NCI-H128 (cell line): ENCODE data around the gene SMARCC1.

ENCODE experiments used
- DNase-seq: peaks from one replicate; lab custom pipeline; 2025; ENCODE audit not compliant: unreplicated experiment; lab: John Stamatoyannopoulos, UW

SMARCC1 gene

DNA sequence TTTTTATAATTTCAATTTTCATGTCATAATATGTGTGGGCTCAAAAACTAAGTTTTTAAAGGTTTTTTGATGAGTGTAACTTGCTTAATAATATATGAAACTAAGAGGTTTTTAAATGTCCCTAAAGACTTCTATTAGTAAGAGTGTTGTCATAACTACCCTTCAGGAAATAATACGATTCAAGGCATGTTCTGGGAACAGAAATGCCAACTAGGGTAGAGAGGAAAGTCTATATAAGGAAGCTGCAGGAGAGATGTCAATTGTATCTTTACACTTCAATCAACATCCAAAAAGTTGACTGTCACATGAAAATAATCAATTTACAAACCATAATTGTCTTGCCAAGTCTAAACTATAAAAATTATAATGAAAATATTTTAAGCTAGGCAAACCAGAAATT is 76.3 kb downstream of the SMARCC1 start:
- no peak for DNase-seq

- no peak for DNase-seq
Observed at GRCh38 chr3:47704237-47704612, 77.5 kb downstream of the SMARCC1 start.

DNA sequence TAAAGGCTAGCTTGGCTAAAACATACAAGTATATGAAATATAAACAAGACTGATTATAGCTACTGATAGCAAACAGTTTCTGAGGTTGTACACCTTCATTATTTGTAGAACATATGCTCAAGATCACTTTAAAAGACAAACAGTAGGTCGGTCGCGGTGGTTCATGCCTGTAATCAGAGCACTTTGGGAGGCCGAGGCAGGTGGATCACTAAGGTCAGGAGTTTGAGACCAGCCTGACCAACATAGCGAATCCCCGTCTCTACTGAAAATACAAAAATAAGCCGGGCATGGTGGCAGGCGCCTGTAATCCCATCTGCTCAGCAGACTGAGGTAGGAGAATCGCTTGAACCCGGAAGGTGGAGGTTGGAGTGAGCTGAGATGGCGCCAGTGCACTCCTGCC is 80.3 kb downstream of the SMARCC1 start:
- DNase-seq: no peak

DNA sequence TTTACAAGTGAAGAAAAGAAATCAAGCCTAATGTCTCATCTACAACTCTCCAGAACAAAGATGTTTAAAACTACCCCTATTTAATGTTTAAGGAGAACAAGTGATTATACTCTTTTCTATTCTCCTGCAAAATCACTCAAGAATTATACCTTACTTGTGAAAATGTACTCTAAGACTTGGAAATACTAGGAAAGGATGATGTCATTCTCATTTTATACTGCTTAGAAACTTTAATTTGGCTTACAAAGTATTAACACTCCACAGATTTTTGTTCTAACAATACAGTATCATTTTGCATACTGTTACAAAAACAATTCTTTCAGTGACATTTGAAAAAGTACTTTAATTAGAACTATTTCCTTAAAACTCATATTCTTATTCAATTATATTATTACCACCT is 89.5 kb downstream of the SMARCC1 start:
- DNase-seq: no peak

DNA sequence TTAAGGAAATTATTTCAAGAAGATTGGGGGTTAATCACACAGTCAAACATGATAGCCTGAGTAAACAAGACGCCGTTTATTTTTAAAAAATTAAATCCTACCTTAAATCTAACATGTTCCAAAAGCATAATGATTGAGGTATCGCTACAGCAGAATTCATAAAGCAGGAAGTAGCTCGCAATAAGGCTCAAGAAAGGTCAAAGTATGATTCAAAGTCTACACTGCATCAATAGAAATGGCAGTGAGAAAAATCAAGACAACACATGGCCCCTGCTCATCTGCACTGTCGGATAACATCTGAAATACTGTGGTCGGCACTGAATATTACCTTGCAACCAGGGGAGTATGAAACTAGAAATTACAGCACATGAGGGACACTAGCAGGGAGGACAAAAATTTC is 93.2 kb downstream of the SMARCC1 start:
- DNase-seq: no peak

DNA sequence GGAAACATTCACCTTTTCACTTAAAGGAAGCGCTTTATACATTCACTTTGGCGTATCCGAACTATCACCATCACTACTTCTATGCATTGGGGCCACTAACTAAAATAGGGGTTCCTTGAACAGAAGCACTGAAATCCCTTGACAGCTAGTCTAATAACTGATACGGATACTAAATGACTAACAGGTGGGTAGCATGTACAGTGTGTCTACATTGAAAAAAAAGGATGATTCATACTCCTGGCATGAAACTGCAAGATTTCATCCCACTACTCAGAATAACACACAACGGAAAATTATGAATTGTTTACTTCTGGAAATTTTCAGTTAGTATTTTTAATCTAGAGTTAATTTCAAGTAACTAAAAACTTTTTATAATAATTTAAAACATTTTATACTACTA is 96.7 kb downstream of the SMARCC1 start:
- DNase-seq: no peak

GRCh38 chr3:47681016-47681415 is 100.7 kb downstream of the SMARCC1 start:
- no peak for DNase-seq

DNA sequence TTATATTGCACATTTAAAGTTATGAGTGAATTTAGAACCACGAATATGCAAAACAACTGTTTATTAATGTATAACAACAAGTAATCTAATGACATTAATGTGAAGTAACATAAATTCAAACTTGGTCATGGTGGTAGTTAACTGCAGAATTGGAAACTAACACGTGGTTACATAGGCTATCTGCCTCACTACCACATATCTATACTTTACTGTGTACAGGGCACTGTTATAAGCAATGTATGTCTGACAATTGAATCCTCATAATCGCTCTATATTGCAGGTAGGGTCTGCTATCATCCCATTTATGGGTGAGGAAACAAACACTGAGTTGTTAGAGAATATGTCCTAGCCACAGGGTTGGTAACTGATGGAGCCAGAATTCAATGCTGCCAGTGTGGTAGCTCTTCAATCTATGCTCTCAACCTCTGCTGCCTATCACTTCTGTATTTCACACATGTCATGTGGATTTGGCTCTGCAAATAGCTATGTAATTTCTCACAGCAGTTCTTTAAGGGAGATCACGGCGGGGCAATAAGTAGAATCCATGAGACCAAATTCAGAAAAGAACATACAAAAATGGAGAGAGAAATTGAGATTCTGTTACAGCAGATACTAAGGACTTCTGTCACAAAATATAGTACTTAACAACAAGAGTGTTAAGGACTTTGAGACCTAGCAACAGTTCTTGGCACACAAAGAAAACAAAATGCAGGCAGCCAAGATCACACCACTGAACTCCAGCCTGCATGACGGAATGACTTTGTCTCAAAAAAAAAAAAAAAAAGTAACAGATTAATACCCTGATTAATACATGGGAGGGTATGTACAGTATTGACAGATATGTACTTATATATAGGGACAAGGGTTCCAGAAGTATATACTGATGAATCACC is 103.0 kb downstream of the SMARCC1 start:
- no peak for DNase-seq

DNA sequence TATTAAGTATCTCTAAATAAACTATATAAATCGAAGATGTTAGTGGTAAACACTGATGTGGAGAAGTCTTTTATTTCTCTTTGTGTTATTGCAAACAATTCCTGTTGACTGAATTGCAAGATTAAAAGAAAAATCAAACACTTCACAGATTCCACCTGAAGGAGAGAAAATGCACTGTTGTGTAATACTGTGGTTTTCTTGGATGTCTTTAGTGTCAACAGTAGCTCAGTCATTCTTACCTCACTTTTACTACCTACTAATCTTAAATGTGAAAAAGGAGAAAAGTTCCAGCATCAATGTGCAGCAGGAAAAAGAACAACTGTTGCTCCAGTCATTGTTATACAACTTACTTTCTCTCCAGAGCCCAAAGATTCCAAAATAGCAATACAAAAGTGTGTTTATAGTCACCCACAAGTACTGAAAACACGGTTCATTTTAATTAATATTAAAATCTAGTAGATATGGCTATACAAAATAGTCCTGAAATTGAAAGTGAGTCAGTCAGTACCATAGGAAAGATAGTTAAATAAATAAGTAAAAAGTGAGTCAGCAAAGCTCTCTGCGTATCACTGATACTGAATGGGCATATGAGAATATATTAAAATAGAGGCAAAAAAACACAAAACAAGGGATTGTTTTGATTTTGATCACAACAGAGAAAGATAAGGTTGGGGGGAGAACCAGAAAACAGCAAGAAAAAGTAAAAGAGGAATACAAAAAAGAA is 112.5 kb downstream of the SMARCC1 start:
- no peak for DNase-seq

DNA sequence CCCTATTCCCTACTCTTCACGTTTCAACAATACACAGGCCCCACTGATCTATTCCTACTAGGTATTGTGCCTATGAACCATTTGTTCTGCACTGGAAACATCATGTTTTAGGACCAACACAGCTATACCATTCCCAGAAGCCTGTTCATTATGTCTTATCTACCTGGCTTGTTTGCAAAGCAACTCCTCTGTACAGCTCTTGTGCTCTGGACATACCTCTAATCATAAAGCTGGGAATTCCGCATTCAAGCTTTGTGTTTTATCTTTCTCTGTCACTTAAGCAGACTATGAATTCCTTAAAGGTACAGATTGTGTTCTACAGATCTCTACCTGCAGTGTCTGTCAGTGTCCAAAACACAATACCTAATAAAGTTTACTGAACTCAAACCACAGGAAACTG is 115.6 kb downstream of the SMARCC1 start:
- no peak for DNase-seq

DNA sequence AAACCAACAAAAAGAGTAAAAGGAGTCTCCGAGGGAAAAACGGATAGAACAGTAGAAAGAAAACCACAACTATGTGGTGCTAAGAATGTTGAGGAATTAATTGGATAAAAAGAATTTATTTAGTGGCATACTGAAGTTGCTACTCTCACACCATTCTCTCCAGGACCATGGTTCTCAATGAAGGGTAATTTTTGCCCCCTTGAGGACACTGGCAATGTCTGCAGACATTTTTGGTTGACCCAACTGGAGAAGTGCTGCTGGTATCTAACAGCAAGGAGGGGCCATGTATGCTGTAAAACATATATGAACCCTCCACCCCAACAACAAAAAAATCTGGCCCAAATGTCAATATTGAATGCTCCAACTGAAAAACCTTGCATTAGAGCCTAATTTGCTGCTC is 117.2 kb downstream of the SMARCC1 start:
- DNase-seq: no peak

DNA sequence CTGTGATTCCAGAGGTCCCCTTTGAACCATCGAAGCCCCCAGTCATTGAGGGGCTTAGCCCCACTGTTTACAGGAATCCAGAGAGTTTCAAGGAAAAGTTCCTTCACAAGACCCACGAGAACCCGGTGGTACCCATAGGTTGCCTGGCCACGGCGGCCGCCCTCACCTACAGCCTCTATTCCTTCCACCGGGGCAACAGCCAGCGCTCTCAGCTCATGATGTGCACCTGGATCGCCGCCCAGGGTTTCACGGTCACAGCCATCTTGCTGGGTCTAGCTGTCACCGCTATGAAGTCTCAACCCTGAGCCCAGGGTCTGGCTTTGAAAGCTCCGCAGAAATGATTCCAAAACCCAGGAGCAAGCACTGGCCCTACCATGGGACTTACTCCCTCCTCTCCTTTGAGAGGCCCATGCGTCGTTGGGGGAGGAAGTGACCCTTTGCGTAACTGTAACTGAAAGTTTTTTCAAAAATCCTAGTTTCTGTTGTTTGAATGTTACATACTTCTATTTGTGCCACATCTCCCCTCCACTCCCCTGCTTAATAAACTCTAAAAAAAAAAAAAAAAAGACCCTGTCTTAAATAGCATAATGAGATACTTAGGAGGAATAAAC is 118.0 kb downstream of the SMARCC1 start:
- DNase-seq: no peak

DNA sequence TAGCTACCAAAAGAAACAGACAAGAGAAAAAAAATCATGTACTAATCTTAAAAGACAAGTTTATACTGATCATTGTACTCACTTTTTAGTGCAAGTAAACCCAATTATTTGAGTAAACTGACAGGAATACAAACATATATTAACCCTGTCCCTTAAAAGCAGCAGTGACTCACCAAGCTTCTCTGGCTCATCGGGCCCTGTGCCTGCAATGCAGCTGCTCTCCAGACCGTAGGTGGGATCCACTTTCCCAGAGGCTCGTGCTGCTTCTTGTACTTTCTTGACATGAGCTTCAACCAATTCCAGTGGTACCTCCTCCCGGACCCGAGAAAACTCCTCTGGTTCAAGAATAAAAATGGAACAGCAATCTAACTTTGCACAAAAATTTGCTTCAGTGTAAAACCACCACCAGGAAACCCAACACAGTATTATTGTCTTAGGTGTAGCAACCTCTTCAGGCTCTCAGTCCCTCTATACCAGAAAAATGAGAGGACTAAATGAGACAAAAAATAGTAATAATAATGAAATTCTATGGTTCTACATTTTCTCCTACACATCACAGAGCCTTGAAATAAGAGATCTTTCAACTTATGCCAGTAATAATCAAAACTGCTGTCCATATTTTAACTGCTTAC is 120.5 kb downstream of the SMARCC1 start:
- no peak for DNase-seq

- DNase-seq: no peak
Observed at GRCh38 chr3:47658444-47658843, 123.2 kb downstream of the SMARCC1 start.

DNA sequence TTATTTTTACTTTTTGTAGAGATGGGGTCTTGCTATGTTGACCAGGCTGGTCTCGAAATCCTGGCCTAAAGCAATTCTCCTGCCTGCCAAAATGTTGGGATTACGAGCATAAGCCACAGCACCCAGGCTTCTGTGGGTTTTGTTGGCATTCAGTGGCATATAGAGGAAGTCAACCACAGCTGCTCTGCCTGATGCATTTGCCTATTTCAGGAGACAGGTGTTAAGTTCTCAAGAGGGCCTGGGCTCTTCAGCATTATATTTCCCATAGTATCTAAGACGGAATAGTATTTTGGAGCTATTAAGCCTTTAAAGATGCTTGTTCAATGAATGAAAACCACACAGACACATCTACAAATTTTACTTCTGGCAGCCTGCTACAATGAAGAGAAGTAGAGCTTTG is 129.6 kb downstream of the SMARCC1 start:
- no peak for DNase-seq

GRCh38 chr3:47650294-47650693 is 131.4 kb downstream of the SMARCC1 start:
- DNase-seq: no peak

GRCh38 chr3:47647550-47647949 is 134.1 kb downstream of the SMARCC1 start:
- DNase-seq: no peak

DNA sequence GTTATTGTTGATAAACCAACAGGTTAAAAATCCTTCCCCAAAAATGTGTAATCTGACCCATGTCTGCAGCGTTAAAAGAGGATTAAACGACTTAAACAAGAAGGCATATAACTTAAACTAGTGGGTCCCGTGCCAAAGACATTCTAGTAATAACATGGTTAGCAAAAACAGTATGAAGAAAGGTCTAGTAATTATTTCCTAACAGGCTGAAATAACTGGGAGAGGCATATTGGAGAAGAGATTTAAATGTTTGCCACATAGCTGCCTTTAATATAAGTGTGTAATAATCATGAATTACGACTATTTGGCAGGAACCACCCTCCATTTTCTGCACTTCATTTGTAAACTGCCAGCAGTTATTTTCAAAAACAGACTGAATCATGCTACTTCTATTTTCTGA is 135.3 kb downstream of the SMARCC1 start:
- DNase-seq: no peak

GRCh38 chr3:47645551-47645950 is 136.1 kb downstream of the SMARCC1 start:
- no peak for DNase-seq

- no peak for DNase-seq
Observed at GRCh38 chr3:47643092-47643491, 138.6 kb downstream of the SMARCC1 start.

- no peak for DNase-seq
Observed at GRCh38 chr3:47641739-47642138, 140.0 kb downstream of the SMARCC1 start.

GRCh38 chr3:47636921-47637320 is 144.8 kb downstream of the SMARCC1 start:
- DNase-seq: no peak
